NCI-H1930 (cell line): ENCODE measurements around the gene HLA-DQA1.
"Not testable (repeated sequence)": the region's sequence is repeated elsewhere in the genome, so short reads cannot be mapped to it uniquely, and the experiment has no call there.

ENCODE experiments used
- DNase-seq, 2 experiments: peaks; one replicate each; lab custom pipeline; 2025; lab: John Stamatoyannopoulos, UW

Gene HLA-DQA1

DNA sequence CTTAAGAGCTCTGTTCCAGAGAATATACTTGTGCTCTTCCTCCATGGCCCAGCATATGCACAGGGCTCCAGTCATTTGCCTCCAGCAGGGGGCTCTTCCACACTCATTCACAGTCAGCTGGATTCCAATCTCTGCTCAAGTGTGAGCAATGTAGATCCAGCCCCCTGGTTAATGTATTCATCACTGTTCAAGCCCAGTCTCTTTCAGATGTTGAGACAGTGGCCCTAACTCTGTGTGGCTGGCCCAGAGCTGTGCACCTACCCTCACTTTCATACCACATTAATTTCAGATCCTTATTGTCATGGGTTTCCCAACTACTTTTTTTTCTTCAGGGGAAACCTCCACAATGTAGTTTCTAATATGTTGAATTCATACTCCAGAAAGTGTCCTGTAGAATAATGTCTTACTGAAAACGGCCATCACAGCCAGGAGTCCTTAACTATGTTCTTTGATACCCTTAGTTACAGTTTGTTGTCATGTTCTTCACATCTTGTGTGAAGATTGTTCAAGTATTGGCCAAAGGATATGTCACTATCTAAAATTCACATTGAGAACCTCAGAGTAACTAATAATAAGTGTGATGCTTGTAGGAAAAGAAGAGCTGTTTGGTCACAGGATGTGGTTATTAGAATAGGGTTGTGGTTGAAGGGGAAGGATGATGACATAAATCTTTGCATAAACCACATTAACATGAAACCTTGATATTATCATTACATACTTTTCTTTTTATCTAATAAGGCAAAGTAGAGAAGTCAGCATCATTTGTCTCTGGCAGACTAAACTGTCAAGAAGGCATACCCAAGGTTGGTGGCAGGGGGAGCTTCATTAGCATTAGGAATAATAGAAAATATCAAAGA lies 14.4 kb upstream of the HLA-DQA1 start:
- DNase-seq = peak in 1 of 2 experiments; percentile 50

DNA sequence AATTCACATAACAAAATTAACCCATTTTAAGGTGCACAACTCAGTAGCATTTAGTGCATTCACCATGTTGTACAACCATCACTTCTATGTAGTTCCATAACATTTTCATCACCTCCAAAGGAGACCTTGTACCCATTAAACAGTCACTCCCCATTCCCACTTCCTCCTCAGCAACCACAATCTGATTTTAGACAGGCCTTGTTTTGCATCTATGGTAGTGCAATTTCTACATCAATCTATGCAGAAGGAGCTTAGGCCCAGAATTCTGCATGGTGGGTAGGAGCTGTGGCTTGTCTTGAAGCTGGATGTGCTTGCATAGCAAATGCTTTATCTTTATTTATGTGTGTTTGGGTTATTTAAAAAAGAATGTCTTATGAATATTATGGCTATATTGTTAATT lies 13.5 kb upstream of the HLA-DQA1 start:
- DNase-seq = no peak

DNA sequence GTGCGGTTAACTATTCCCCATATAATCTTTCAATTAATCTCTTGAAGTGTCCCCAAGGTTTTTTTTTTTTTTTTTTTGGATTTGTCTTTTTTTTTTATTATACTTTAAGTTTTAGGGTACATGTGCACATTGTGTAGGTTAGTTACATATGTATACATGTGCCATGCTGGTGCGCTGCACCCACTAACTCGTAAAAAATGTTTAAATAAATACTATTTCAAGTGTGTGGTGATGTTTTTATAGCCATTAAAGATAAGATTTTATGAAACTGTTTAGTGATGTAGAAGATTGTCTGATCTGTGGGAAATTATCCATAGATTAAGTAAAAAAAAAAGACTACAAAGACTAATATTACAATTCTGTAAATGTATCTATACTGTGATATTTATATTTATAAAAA lies 12.6 kb upstream of the HLA-DQA1 start:
- no peak for DNase-seq

- no peak for DNase-seq
Measured at GRCh38 chr6:32625137-32625536, 12.1 kb upstream of the HLA-DQA1 start.

GRCh38 chr6:32627249-32627648 lies 10.0 kb upstream of the HLA-DQA1 start:
- DNase-seq = no peak

DNA sequence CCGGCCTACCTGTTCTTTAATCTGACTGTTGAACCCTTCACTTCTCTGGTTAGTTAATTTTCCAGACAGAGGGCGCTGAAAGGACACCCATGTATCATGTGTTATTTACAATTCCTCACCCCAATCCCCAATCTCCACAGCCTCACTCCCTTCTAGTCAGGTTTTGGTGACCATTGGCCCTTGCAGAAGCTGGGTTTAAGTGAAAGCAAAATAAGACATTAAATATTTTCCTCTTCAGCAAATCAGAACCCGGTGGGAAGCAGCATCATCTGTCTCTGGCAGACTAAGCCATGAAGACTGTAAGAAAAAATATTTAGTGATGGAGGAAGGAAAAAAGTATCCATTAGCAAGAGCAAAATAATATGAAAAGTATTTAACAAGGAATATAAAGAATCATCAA lies 9.4 kb upstream of the HLA-DQA1 start:
- DNase-seq = no peak

DNA sequence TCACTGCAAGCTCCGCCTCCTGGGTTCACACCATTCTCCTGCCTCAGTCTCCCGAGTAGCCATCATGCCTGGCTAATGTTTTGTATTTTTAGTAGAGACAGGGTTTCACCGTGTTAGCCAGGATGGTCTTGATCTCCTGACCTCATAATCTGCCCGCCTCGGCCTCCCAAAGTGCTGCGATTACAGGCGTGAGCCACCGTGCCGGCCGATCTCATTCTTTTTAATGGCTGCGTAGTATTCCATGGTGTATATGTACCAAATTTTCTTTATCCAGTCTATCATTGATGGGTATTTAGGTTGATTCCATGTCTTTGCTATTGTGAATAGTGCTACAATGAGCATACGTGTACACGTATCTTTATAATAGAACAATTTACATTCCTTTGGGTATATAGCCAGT lies 7.4 kb upstream of the HLA-DQA1 start:
- DNase-seq = not testable (repeated sequence)

DNA sequence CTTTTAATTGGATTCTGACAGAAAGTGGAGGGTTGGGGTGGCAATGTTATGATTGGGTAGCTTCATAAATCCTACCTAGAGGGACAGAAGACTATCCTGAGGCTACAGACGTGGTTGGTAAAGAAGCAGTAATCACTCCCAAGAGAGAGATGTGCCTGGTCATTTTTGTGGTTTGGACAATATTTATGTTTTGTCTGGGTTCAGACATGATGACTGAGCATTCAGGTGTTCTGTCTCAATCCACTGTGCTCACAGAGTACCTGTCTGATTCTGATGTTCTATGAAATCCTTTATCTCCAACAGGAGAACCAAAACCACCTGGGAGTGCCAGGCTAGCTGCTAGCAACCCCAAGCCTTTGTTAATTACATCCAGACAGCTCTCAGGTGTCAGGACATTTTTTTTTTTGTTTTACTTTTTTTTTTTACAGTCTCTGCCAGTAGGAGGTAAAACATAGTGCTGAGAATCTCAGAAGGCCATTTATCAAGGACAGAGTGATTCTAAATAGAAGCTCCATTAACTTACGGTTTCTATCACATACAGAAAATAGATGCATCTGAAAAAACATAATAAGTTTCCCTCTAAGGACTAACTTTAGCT lies 1.6 kb upstream of the HLA-DQA1 start:
- DNase-seq = no peak

GRCh38 chr6:32637883-32638282 lies 677 bp downstream of the HLA-DQA1 start:
- no peak for DNase-seq

DNA sequence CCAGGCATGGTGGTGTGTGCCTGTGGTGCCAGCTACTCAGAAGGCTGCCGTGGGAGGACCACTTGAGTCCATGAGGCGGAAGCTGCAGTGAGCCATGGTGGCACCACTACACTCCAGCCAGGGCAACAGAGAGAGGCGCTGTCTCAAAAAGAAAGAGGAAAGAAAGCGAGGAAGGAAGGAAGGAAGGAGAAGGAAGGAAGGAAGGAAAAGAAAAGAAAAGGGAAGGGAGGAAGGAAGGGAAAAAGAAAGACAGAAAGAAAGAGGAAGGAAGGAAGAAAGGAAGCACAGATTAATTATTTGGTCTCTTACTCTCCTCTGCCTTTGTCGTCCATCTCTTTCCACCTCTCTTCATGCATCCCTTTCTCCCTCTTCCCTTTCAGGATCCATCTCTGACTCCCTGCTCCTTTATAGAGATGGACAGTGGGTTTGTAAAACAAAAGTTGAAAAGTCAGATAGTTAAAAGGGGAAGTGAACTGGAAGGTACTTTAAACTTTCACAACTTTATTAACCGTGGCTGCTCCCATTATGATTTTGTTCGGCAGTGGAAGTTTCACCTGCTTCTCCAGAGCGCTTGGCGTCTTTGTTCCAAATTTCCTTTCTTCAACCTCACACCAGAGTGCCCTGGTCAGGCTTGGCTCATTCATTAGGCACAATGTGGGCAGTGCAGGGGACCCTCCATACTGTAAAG lies 1.5 kb downstream of the HLA-DQA1 start:
- no peak for DNase-seq

DNA sequence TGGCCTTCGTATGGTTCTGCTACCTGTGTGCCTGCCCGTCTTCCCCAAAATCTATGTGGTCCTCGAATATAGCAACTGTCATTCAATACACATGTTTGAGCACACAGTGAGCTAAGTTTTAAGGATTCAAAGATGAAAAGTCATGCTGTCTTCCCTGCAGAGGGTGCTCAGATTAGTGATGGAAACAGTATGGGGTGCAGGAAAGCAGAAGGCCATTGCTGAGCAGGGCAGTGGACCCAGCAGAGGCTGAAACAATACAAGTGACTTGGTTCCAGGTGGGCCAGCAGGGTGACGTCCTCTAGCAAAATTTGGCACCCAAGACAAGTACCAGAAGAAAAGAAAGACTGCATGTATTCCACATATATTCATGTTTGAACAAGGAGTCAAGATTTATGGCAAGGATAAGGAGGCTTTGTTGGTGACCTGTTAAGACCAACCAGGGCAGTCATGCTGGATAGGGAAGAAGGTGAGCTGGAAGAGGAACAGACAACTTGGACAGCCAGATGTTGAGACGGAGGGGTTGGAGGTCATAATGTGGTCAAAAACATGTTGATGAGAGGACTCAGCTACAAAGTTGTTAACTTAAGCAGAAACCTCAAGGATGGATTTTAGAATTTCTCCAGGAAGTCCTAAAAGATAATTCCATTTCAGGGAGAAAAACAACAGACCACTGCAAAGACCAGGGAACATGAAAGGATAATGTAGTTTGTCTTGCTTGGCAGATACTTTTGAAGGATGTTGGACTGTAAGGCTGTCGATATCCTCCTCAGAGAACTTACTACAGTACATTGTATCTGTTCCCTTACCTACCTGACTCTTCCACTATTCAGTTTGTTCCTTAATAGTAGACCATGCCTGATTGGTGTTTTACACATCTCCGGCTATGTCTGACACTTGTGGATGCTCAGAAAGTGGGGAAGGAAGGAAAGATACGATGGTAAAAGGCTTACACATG lies 2.5 kb downstream of the HLA-DQA1 start:
- DNase-seq = no peak

DNA sequence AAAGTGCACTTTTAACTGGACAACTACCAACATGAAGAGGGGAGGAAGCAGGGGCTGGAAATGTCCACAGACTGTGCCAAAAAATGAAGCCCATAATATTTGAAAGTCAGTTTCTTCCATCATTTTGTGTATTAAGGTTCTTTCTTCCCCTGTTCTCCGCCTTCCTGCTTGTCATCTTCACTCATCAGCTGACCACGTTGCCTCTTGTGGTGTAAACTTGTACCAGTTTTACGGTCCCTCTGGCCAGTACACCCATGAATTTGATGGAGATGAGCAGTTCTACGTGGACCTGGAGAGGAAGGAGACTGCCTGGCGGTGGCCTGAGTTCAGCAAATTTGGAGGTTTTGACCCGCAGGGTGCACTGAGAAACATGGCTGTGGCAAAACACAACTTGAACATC lies 3.9 kb downstream of the HLA-DQA1 start:
- DNase-seq = no peak

DNA sequence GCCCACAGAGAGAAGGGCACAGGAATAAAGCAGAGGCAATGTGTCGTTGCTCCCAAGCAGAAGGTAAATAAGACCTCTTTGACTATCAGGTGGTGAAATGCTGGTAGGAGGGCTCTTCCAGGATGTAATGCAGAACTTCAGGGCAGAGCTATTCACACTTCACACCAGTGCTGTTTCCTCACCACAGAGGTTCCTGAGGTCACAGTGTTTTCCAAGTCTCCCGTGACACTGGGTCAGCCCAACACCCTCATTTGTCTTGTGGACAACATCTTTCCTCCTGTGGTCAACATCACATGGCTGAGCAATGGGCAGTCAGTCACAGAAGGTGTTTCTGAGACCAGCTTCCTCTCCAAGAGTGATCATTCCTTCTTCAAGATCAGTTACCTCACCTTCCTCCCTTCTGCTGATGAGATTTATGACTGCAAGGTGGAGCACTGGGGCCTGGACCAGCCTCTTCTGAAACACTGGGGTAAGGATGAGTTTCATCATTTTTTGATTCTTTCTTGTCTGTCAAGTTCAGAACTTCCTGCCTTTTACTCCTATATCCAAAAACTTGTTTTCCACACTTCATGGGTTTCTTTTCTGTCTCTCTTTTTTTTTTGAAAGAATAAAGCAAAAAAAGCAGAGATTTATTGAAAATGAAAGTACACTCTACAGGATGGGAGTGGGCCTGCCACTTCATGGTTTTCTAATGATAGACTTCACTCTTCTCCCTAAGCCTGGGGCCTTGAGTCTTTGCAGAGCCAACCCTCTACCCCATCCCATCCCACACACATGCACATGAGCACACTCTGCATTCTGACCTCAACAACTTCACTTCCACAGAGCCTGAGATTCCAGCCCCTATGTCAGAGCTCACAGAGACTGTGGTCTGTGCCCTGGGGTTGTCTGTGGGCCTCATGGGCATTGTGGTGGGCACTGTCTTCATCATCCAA lies 4.8 kb downstream of the HLA-DQA1 start:
- DNase-seq = not testable (repeated sequence)

DNA sequence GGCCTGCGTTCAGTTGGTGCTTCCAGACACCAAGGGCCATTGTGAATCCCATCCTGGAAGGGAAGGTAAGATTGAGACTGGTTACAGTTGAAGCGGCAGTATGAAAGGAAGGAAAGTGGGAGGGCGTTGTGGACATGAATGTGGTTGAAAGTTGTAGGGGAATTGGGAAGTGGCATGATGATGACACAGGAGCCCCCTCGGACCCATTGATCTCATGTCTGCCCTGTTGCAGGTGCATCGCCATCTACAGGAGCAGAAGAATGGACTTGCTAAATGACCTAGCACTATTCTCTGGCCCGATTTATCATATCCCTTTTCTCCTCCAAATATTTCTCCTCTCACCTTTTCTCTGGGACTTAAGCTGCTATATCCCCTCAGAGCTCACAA lies 5.5 kb downstream of the HLA-DQA1 start:
- DNase-seq = no peak

DNA sequence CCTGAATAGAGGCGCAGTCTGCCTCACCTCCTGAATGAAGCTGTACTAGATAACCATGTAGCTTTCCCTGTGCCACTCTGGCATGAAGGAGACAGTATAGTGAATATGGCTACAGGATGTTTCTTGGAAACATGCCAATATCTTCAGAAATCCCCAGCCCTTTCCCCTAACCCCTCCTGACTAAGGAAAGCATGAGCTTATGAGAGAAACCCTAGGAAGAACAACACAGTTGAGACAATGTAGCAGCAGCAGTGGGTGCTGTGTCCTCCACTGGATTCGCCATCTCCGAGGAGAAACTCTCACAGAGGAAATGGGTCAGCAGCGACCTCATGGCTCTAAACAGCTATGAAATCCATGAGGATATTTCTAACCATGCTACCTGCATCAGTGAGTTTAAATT lies 6.7 kb downstream of the HLA-DQA1 start:
- DNase-seq = no peak

DNA sequence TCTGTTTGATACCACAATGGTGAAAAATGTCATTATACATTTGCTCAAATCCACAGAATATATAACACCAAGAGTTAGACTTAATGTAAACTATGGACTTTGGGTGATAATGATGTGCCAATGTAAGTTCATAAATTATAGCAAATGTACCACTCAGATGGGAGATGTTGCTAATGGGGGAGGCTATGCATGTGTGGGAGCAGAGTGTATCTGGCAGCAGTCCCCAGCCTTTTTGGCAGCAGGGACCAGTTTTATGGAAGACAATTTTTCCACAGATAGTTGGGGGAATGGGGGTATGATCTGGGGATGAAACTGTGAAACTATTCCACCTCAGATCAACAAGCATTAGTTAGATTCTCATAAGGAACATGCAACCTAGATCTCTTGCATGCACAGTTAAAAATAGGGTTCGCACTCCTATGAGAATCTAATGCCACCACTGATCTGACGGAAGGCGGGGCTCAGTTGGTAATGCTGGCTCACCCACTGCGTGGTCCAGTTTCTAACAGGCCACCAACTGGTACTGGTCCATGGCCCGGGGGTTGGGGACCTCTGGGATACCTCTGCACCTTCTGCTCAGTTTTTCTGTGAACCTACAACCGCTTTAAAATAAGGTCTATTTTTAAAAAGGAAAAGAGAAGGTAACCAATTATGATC lies 8.0 kb downstream of the HLA-DQA1 start:
- DNase-seq = no peak

- DNase-seq = no peak
Measured at GRCh38 chr6:32655203-32655710, 18.1 kb downstream of the HLA-DQA1 start.

DNA sequence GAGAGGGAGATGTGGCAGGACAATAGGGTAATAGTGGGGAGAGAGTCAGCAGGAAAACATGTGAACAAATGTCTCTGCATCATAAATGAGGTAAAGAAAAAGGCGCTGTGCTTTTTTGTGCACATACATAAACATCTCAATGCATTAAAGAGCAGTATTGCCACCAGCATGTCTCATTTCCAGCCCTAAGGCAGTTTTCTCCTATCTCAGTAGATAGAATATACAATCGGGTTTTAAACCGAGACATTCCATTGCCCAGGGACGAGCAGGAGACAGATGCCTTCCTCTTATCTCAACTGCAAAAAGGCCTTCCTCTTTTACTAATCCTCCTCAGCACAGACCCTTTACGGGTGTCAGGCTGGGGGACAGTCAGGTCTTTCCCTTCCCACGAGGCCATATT lies 20.1 kb downstream of the HLA-DQA1 start:
- DNase-seq = not testable (repeated sequence)

DNA sequence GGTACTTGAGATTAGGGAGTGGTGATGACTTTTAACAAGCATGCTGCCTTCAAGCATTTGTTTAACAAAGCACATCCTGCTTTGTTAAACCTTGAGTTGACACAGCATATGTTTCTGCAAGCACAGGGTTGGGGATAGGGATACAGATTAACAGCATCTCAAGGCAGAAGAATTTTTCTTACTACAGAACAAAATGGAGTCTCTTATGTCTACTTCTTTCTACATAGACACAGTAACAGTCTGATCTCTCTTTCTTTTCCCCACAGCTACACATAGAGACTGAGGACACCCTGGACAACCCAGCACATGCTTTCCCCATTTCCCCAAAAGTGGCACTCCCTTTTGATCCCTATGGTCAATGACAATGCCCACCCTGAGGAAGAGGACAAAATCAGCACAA lies 20.6 kb downstream of the HLA-DQA1 start:
- DNase-seq = not testable (repeated sequence)

DNA sequence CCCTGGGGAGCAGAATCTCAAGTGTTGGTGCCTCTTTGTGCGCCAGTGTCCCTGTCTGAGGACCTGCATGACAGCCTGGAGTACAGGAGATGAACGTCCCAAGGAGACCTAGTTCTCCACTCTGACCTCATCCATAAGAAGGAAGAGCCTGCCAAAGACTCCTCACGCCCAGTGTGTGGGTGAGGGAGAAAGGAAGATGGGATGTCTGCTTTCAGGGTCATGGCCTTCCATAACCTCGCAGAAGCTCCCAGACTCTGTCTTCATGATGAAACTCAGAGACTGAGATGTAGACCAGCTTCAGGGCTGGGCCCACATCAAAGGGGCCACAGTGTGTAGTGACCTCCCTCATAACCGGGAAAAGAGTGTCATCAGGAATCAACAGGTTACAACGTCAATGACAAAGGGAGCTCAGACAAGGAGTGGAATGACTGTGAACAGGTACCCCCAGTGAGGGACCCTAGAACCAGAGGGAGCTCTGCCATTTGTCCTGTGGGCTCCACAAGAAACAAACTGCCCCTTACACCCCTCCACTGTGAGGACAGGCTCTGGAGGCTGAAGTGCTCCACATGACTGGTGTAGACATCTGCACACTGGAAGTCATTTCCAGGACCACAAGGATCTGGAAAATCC lies 21.2 kb downstream of the HLA-DQA1 start:
- no peak for DNase-seq
